ENCODE data around the gene APOH. TPM values are rescaled to one million over a fixed set of nuclear protein-coding genes. Genes with fewer than 3 reads are reported as not detected.

Gene APOH
- total RNA-seq, 1 donor from 2014 or later = 15.4 TPM

GRCh38 chr17:66234611-66235010 is 5.4 kb upstream of the APOH start:
- DNase-seq (ENCODE audit: low spot score) = no peak

GRCh38 chr17:66233023-66233753 is 4.0 kb upstream of the APOH start:
- DNase-seq (ENCODE audit: low spot score) = no peak

GRCh38 chr17:66230922-66231591 is 1.8 kb upstream of the APOH start:
- no peak for DNase-seq (ENCODE audit: low spot score)

GRCh38 chr17:66229783-66230538 is 746 bp upstream of the APOH start:
- DNase-seq (ENCODE audit: low spot score) = no peak

GRCh38 chr17:66227212-66228045 is 1.8 kb downstream of the APOH start:
- no peak for DNase-seq (ENCODE audit: low spot score)

- DNase-seq (ENCODE audit: low spot score) = no peak
Observed at GRCh38 chr17:66222798-66223350, 6.3 kb downstream of the APOH start.

- DNase-seq (ENCODE audit: low spot score) = no peak
Observed at GRCh38 chr17:66221755-66222530, 7.3 kb downstream of the APOH start.

- no peak for DNase-seq (ENCODE audit: low spot score)
Observed at GRCh38 chr17:66221343-66221742, 7.9 kb downstream of the APOH start.

- no peak for DNase-seq (ENCODE audit: low spot score)
Observed at GRCh38 chr17:66220079-66220835, 9.0 kb downstream of the APOH start.

GRCh38 chr17:66215529-66215911 is 13.7 kb downstream of the APOH start:
- DNase-seq (ENCODE audit: low spot score) = no peak

- DNase-seq (ENCODE audit: low spot score) = no peak
Observed at GRCh38 chr17:66214884-66215528, 14.2 kb downstream of the APOH start.

GRCh38 chr17:66211047-66211810 is 18.0 kb downstream of the APOH start:
- no peak for DNase-seq (ENCODE audit: low spot score)

GRCh38 chr17:66210208-66210574 is 19.0 kb downstream of the APOH start:
- no peak for DNase-seq (ENCODE audit: low spot score)

- DNase-seq (ENCODE audit: low spot score) = no peak
Observed at GRCh38 chr17:66207936-66208335, 21.3 kb downstream of the APOH start.

- DNase-seq (ENCODE audit: low spot score) = no peak
Observed at GRCh38 chr17:66203274-66204015, 25.8 kb downstream of the APOH start.

- DNase-seq (ENCODE audit: low spot score) = peak; percentile 68
Observed at GRCh38 chr17:66200685-66201092, 28.5 kb downstream of the APOH start.

GRCh38 chr17:66198242-66198641 is 31.0 kb downstream of the APOH start:
- no peak for DNase-seq (ENCODE audit: low spot score)

GRCh38 chr17:66192378-66192687 is 36.9 kb downstream of the APOH start:
- no peak for DNase-seq (ENCODE audit: low spot score)

Data from mucosa of gallbladder (tissue), 1 donor.